ENCODE measurements around the gene GRK1.

Gene GRK1

GRCh38 chr13:113647351-113648215 lies 19.4 kb upstream of the GRK1 start:
- no peak for DNase-seq (ENCODE audit: insufficient read length, low spot score)
- no peak for FAIRE-seq

- FAIRE-seq (no peak), DNase-seq (ENCODE audit: insufficient read length, low spot score) (no peak)
Observed at GRCh38 chr13:113648216-113648610, 18.8 kb upstream of the GRK1 start.

- FAIRE-seq: no peak
- DNase-seq (ENCODE audit: insufficient read length, low spot score): no peak
Observed at GRCh38 chr13:113649212-113649611, 17.8 kb upstream of the GRK1 start.

GRCh38 chr13:113650275-113650674 lies 16.7 kb upstream of the GRK1 start:
- DNase-seq (ENCODE audit: insufficient read length, low spot score) (no peak), FAIRE-seq (no peak)

GRCh38 chr13:113650731-113651148 lies 16.3 kb upstream of the GRK1 start:
- DNase-seq (ENCODE audit: insufficient read length, low spot score) (no peak), FAIRE-seq (no peak)

- FAIRE-seq: no peak
- no peak for DNase-seq (ENCODE audit: insufficient read length, low spot score)
Observed at GRCh38 chr13:113651511-113652403, 15.3 kb upstream of the GRK1 start.

- DNase-seq (ENCODE audit: insufficient read length, low spot score) (no peak), FAIRE-seq (no peak)
Observed at GRCh38 chr13:113652404-113653263, 14.4 kb upstream of the GRK1 start.

- no peak for DNase-seq (ENCODE audit: insufficient read length, low spot score)
- FAIRE-seq: no peak
Observed at GRCh38 chr13:113653264-113654174, 13.5 kb upstream of the GRK1 start.

- no peak for FAIRE-seq
- DNase-seq (ENCODE audit: insufficient read length, low spot score): no peak
Observed at GRCh38 chr13:113654175-113654560, 12.9 kb upstream of the GRK1 start.

GRCh38 chr13:113654591-113655345 lies 12.3 kb upstream of the GRK1 start:
- no peak for DNase-seq (ENCODE audit: insufficient read length, low spot score)
- no peak for FAIRE-seq

GRCh38 chr13:113655346-113656002 lies 11.5 kb upstream of the GRK1 start:
- no peak for FAIRE-seq
- DNase-seq (ENCODE audit: insufficient read length, low spot score): no peak

GRCh38 chr13:113656003-113656588 lies 10.9 kb upstream of the GRK1 start:
- no peak for FAIRE-seq
- no peak for DNase-seq (ENCODE audit: insufficient read length, low spot score)

- FAIRE-seq: no peak
- DNase-seq (ENCODE audit: insufficient read length, low spot score): no peak
Observed at GRCh38 chr13:113656831-113657671, 10.0 kb upstream of the GRK1 start.

GRCh38 chr13:113657851-113658741 lies 8.9 kb upstream of the GRK1 start, which contains the start of gene ATP4B:
ATP4B (minus strand) TSS chr13:113658198; CDS start chr13:113658144, 54 bp downstream.
- no peak for DNase-seq (ENCODE audit: insufficient read length, low spot score)
- no peak for FAIRE-seq

- no peak for DNase-seq (ENCODE audit: insufficient read length, low spot score)
- FAIRE-seq: no peak
Observed at GRCh38 chr13:113658836-113659235, 8.2 kb upstream of the GRK1 start.

GRCh38 chr13:113659337-113659736 lies 7.7 kb upstream of the GRK1 start:
- FAIRE-seq (no peak), DNase-seq (ENCODE audit: insufficient read length, low spot score) (no peak)

All from GM19239 (cell line).